Stimulated activated CD8-positive, alpha-beta memory T cell treated with anti-CD3 and anti-CD28 coated beads, Interleukin-12 subunit alpha, Interleukin-12 subunit beta, amount 100 ng/mL, for 1 hour (primary cell): Measurements from ENCODE around the gene CHRNA7.

Experiments
- DNase-seq: peaks from one replicate; pipeline ENCODE4 v3.0.0-alpha.2; 2020; ENCODE audit warnings: low read depth

CHRNA7 gene

GRCh38 chr15:32029862-32030781 is at the start of gene CHRNA7:
TSS of gene CHRNA7 (plus strand) at chr15:32030515. CDS start at chr15:32030595, 80 bp downstream.
- no peak for DNase-seq

DNA sequence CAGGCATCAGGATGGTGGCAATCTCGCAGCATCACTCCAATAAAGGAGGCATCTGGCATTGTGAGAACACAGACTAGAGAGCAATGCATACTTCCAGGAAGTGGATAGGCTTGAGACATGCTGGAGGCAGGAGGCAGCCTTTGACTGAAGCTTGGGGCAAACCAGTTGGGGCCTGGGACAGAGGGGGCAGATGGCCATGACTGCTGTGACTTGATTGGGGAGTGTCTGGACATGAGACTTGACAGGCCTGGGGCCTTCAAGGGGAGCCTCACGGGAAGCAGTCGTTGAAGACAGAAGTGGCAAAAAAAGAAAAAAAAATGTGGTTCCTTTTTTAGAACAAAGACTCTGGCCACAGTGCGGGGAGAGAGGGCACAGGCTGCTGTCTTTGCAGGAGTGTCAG is 44.7 kb upstream of the CHRNA7 start:
- DNase-seq: no peak

GRCh38 chr15:31993062-31993461 is 37.3 kb upstream of the CHRNA7 start:
- no peak for DNase-seq

DNA sequence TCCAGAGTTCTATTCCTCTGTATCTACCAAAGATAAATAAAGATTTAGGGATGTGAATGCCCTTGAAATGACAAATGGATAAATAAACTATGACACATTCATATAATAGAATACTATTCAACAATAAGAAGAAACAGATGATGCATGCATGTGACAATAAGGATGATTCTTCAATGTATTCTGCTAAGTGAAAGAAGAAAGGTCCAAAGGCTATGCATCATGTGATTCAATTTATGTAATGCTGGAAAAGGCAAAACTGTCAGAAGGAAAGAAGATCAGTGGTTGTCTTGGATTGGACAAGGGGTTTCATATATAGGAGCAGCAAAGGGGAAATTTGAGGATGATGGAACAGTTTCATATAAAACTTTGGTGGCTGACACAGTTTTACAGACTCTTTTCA is 32.6 kb upstream of the CHRNA7 start:
- DNase-seq: no peak

GRCh38 chr15:32003558-32003957 is 26.8 kb upstream of the CHRNA7 start:
- no peak for DNase-seq

DNA sequence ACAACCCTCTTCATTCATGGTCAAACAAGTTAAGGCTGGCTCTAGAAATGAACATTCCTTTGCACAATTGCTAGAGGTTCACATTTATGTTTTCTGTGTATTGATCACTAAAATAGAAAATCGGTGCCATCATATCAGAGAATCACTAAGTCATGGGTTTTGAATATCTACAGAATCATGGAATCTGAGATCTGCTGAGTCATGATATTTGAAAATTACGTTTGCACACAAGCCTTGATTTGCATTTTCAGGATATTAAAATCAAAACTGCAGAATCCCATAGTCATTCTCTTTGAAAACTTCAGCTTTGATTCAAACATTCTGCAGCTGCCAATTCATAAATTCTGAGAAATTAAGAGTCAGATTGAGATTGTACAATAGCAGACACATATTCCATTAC is 26.1 kb upstream of the CHRNA7 start:
- no peak for DNase-seq

GRCh38 chr15:32007355-32007960 is 22.9 kb upstream of the CHRNA7 start:
- DNase-seq: no peak

GRCh38 chr15:32014953-32015352 is 15.4 kb upstream of the CHRNA7 start:
- DNase-seq: no peak

- no peak for DNase-seq
Measured at GRCh38 chr15:32020156-32020555, 10.2 kb upstream of the CHRNA7 start.

GRCh38 chr15:32028921-32029320 is 1.4 kb upstream of the CHRNA7 start:
- no peak for DNase-seq

DNA sequence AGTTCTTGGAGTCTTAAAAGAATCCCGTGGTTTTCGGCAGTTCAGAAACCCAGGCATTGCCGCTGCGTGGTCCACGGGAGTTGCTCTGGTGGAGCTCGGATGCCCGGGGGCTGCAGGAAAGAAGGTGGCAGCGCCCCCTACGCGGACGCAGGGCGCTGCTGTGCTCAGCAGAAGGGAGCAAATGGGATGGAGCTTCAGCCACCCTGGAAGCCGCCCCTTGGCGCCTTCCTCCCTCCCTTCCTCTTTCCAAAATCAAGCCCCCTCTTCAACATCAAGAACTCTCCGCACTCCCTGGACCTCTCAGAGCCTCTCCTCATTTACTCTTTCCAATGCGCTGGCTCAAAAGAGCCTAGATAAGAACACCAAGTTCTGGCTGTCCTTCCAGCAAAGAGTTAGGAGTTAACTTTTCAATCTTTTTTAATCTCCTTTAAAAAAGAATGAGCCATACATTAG is 880 bp upstream of the CHRNA7 start:
- DNase-seq: no peak

- DNase-seq: no peak
Measured at GRCh38 chr15:32030795-32031194, 480 bp downstream of the CHRNA7 start.

DNA sequence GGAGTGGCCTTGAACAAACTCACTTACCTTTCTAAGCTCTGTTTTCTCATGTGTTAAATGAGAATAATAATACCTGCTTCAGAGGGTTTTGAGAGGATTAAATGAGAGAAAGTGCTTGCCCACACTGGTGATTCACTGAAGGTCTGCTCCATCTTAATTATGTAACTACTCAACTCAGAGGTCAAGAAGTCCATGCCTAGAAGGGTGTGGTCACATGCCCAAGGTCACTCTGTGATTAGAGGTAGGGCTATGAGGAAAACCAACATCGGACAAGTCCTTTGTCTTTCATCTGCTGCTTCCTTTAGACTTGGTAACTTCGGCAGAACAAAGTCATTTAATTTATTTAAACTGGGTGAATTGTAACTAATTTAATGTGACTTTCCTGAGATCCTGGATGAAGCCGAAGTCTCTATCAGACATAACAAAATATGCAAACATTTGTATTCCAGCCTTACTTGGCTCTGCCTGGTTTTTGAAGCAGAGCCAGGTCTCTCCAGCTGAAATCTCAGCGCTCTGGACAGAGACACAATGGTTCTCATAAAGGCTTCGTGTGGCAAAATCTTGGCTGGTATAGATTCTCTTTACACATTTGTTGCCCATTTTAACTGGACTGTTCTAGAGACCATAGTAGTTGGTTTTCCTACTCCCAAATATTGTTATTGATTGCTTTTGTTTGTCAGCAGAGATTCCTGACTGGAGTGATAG is 3.0 kb downstream of the CHRNA7 start:
- DNase-seq: no peak

GRCh38 chr15:32034106-32034505 is 3.8 kb downstream of the CHRNA7 start:
- DNase-seq: no peak

- no peak for DNase-seq
Measured at GRCh38 chr15:32035285-32035684, 5.0 kb downstream of the CHRNA7 start.

DNA sequence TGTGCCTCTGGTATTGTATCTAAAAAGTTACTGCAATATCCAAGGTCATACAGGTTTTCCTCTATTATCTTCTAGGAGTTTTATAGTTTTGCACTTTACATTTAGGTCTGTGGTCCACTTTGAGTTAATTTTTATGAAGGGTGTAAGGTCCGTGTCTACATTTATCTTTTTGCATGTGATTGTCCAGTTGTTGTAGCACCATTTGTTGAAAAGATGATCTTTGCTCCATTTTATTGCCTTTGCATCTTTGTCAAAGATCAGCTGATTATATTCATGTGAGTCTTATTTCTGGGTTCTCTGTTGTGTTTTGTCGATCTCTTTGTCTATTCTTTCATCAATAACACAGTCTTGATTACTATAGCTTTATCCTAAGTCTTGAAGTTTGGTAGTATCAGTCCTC is 6.7 kb downstream of the CHRNA7 start:
- no peak for DNase-seq

GRCh38 chr15:32041294-32041693 is 11.0 kb downstream of the CHRNA7 start:
- DNase-seq: no peak

- no peak for DNase-seq
Measured at GRCh38 chr15:32042269-32042972, 12.1 kb downstream of the CHRNA7 start.

DNA sequence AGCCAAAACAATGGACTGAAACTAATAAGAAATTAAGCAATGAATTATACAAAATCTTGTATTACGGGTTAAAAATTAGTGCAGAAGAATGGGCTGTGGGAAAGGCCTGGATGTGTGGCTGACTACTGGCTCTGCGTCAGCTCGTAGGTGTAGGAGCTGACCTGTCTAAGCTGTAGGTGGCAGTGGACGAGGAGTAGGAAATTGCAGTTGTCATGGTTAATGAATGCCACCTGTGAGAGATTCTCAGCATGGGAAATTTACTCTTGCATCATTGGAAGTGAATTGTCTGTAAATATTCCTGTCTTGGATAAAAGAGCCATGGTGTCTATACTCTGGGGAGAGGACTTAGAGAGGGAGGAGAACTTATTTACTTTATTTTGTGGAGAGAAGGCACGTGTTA is 23.4 kb downstream of the CHRNA7 start:
- DNase-seq: no peak

DNA sequence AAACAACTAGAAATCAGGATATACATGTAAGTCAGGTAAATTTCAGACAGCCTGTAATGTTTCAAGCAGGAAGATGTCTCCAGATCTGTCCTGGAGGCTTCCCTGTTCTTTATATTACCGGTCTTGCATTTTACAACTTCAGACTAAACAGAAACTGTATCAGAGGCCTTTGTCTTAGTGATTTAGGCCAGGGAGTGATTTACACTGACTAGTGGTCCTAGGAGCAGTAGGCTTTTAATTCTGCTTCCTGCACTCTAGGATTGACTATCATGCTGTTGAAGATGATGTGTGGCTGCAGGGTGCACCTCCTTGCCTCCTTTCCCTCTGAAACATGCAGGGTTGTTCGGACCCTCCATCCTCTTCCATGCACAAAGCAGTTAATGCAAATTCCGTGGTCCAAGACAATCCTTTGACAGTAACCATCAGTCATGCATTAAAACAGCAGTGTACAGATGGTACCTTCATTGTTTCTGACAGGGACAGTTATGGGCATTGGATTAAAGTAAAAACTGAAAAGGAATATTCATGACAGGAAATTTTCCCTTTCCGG is 27.6 kb downstream of the CHRNA7 start:
- DNase-seq: no peak

DNA sequence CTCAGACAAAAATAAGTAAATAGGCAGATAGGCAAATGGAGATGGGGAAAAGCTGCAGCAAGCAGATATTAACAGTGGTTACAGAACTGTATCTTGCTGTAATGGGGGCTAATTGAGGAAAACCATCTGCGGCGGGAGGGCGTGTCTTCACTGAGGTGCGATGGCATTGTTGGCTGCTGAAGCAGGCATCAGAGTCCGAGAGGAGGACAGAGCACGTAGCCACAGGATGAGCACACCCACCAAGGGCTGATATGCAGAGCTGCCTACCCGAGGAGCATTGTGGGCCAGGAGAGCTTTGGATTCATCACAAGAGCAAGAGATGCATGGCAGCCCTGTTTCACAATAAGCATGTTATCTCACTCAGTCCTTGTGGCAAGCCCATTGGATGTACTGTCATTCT is 30.4 kb downstream of the CHRNA7 start:
- no peak for DNase-seq

DNA sequence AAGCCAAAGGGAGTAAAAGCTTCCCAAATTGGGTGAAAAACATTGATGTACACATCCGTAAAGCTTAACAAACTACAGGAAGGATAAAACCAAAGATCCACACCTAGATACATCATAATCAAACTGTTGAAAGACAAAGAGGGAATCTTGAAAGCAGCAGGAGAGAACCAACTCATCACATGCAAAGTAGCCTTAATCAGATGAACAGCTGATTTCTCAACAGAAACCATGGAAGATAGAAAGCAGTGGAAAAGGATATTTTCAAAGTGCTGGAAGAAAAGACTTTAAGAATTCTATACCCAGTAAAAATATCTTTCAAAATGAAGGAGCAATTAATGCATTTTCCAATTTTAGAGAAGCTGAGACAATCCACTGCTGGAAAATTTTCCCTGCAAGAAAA is 36.8 kb downstream of the CHRNA7 start:
- DNase-seq: no peak
